HG03280 (cell line): ENCODE results near the gene TYW1B.
"Not testable (repeated sequence)": the region's sequence is repeated elsewhere in the genome, so short reads cannot be mapped to it uniquely, and the experiment has no call there.

ENCODE experiments used
- ATAC-seq: cut with Tn5 transposase; IDR thresholded peaks from one replicate; pipeline ENCODE4 v1.9.1; 2021; ENCODE audit warnings: mild to moderate bottlenecking, moderate library complexity; ENCODE audit not compliant: unreplicated experiment

The TYW1B gene

GRCh38 chr7:72760602-72761001 is 67.4 kb downstream of the TYW1B start:
- ATAC-seq, result no peak

- no peak for ATAC-seq
Observed at GRCh38 chr7:72754312-72754711, 73.7 kb downstream of the TYW1B start.

- ATAC-seq, result no peak
Observed at GRCh38 chr7:72753781-72754180, 74.2 kb downstream of the TYW1B start.

GRCh38 chr7:72753229-72753628 is 74.8 kb downstream of the TYW1B start:
- not testable (repeated sequence) for ATAC-seq

GRCh38 chr7:72751978-72752377 is 76.0 kb downstream of the TYW1B start:
- no peak for ATAC-seq

GRCh38 chr7:72751378-72751777 is 76.6 kb downstream of the TYW1B start:
- no peak for ATAC-seq

GRCh38 chr7:72748649-72749048 is 79.4 kb downstream of the TYW1B start:
- not testable (repeated sequence) for ATAC-seq

- not testable (repeated sequence) for ATAC-seq
Observed at GRCh38 chr7:72744244-72744926, 83.6 kb downstream of the TYW1B start.

GRCh38 chr7:72743801-72744200 is 84.2 kb downstream of the TYW1B start:
- ATAC-seq, result not testable (repeated sequence)

- not testable (repeated sequence) for ATAC-seq
Observed at GRCh38 chr7:72739716-72740115, 88.3 kb downstream of the TYW1B start.

GRCh38 chr7:72735855-72736254 is 92.1 kb downstream of the TYW1B start:
- not testable (repeated sequence) for ATAC-seq

GRCh38 chr7:72730815-72731214 is 97.2 kb downstream of the TYW1B start:
- ATAC-seq, result not testable (repeated sequence)

- not testable (repeated sequence) for ATAC-seq
Observed at GRCh38 chr7:72730384-72730783, 97.6 kb downstream of the TYW1B start.

GRCh38 chr7:72729130-72729529 is 98.9 kb downstream of the TYW1B start:
- ATAC-seq, result not testable (repeated sequence)

GRCh38 chr7:72722694-72723093 is 105.3 kb downstream of the TYW1B start:
- ATAC-seq, result not testable (repeated sequence)

GRCh38 chr7:72720890-72721289 is 107.1 kb downstream of the TYW1B start:
- not testable (repeated sequence) for ATAC-seq

- ATAC-seq, result not testable (repeated sequence)
Observed at GRCh38 chr7:72717252-72717774, 110.7 kb downstream of the TYW1B start.

GRCh38 chr7:72711927-72712326 is 116.1 kb downstream of the TYW1B start:
- ATAC-seq, result not testable (repeated sequence)

GRCh38 chr7:72710983-72711382 is 117.0 kb downstream of the TYW1B start:
- ATAC-seq, result no peak

GRCh38 chr7:72709909-72710308 is 118.1 kb downstream of the TYW1B start:
- ATAC-seq, result no peak

- ATAC-seq, result not testable (repeated sequence)
Observed at GRCh38 chr7:72708371-72709050, 119.5 kb downstream of the TYW1B start.

- no peak for ATAC-seq
Observed at GRCh38 chr7:72706521-72706920, 121.5 kb downstream of the TYW1B start.
